Osteocyte (in vitro differentiated cells): ENCODE results near the gene HS6ST1. TPM values are rescaled to one million over a fixed set of nuclear protein-coding genes. Genes with fewer than 3 reads are reported as not detected.
A peak's percentile ranks its signal among the peaks of the same experiment; 100 is the strongest.

Experiments used
- DNase-seq: peaks from one replicate; pipeline ENCODE4 v3.0.0; 2021; ENCODE audit warnings: mixed read lengths; ENCODE audit not compliant: unreplicated experiment; ENCODE audit errors: extremely low spot score
- H3K27ac Mint-ChIP-seq: one replicate; pipeline ENCODE4 v1.8.0; 2021; ENCODE audit warnings: mild to moderate bottlenecking, mixed read lengths; ENCODE audit not compliant: unreplicated experiment
- H3K27me3 Mint-ChIP-seq: one replicate; pipeline ENCODE4 v1.8.0; 2021; ENCODE audit warnings: mixed read lengths; ENCODE audit not compliant: unreplicated experiment
- H3K36me3 Mint-ChIP-seq: one replicate; pipeline ENCODE4 v1.8.0; 2021; ENCODE audit warnings: mixed read lengths; ENCODE audit not compliant: unreplicated experiment
- H3K4me1 Mint-ChIP-seq: one replicate; pipeline ENCODE4 v1.8.0; 2021; ENCODE audit warnings: mixed read lengths; ENCODE audit not compliant: unreplicated experiment
- H3K4me3 Mint-ChIP-seq: one replicate; pipeline ENCODE4 v1.8.0; 2021; ENCODE audit warnings: mild to moderate bottlenecking, moderate library complexity, mixed read lengths; ENCODE audit not compliant: unreplicated experiment
- H3K9me3 Mint-ChIP-seq: one replicate; pipeline ENCODE4 v1.8.0; 2021; ENCODE audit warnings: mixed read lengths; ENCODE audit not compliant: unreplicated experiment
- total RNA-seq: library from RNA; stranded (reverse); gene quantifications from 2 replicates; pipeline ENCODE4 v1.2.1, GENCODE V29; 2021
- TF ChIP-seq, protein P1 (sequence below): fragments of 200-600 bp; sonication (generic); IDR thresholded peaks from 2 replicates; pipeline ENCODE4 v1.5.0; 2021; ENCODE audit warnings: antibody characterized with exemption, mild to moderate bottlenecking, moderate library complexity

The HS6ST1 gene
- total RNA-seq, 1 donor from 2014 or later: 43.0 TPM

DNA sequence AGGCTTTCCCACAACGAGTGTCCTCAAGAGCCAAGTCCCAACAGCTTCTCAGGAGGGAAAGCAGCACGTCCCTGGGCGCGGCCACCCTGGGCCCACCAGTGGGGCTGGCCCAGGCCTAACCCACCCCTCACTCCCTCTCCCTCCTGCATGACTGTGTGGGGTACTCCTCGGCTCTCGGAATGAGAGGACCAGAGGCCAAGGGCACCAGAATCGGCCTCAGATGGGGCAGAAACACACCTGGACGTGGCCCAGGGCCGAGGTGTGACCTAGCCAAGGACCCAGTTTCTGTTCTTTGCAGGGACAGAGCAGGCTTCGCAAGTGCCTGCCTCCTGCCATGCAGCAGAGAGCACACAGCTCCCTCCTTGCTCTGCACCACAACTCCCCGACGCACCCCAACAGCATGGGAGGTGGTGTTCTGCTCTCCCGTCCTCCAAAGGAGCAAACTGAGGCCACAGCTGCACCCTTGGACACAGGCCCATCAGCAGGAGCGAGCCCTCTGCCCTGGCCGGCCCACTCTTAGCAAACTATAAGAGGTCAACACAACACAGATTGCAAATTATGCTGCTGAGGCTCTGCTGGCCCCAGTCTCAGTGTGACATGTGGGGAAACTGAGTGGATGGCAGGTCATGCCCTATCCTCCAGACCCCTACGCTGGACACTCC is 19.7 kb downstream of the HS6ST1 start:
- Mint-ChIP-seq H3K27me3 (no peaks in the 10 kb centered on the region), H3K9me3 (no peaks in the 10 kb centered on the region), H3K27ac (peak overlapping the region; percentile 47), H3K36me3 (peaks cover 2% of the 10 kb centered on the region), H3K4me3 (no peak overlapping the region), H3K4me1 (peaks cover 60% of the 10 kb centered on the region)
- no peak for DNase-seq
- TF ChIP-seq, protein P1, sequence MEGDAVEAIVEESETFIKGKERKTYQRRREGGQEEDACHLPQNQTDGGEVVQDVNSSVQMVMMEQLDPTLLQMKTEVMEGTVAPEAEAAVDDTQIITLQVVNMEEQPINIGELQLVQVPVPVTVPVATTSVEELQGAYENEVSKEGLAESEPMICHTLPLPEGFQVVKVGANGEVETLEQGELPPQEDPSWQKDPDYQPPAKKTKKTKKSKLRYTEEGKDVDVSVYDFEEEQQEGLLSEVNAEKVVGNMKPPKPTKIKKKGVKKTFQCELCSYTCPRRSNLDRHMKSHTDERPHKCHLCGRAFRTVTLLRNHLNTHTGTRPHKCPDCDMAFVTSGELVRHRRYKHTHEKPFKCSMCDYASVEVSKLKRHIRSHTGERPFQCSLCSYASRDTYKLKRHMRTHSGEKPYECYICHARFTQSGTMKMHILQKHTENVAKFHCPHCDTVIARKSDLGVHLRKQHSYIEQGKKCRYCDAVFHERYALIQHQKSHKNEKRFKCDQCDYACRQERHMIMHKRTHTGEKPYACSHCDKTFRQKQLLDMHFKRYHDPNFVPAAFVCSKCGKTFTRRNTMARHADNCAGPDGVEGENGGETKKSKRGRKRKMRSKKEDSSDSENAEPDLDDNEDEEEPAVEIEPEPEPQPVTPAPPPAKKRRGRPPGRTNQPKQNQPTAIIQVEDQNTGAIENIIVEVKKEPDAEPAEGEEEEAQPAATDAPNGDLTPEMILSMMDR: no peak

DNA sequence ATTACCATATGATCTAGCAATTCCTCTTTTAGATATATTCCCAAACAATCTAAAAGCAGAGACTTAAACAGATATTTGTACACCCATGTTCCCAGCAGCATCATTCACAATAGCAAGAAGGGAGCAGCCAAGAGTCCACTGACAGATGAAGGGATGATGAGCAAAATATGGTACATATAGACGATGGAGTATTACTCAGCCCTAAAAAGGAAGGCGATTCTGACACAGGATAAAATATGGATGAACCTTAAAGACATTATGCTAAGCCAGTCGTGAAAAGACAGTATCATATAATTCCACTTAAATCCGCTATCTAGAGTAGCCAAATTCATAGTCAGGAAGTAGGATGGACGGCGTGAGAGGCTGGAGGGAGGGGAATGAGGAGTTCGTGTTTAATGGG is 20.4 kb downstream of the HS6ST1 start:
- H3K9me3 Mint-ChIP-seq: no peaks in the 10 kb centered on the region
- no peak overlapping the region for H3K4me3 Mint-ChIP-seq
- no peak for DNase-seq
- no peaks in the 10 kb centered on the region for H3K27me3 Mint-ChIP-seq
- peaks cover 2% of the 10 kb centered on the region for H3K36me3 Mint-ChIP-seq
- H3K27ac Mint-ChIP-seq: peak overlapping the region; percentile 12
- peaks cover 56% of the 10 kb centered on the region for H3K4me1 Mint-ChIP-seq
- TF ChIP-seq, protein P1: no peak

DNA sequence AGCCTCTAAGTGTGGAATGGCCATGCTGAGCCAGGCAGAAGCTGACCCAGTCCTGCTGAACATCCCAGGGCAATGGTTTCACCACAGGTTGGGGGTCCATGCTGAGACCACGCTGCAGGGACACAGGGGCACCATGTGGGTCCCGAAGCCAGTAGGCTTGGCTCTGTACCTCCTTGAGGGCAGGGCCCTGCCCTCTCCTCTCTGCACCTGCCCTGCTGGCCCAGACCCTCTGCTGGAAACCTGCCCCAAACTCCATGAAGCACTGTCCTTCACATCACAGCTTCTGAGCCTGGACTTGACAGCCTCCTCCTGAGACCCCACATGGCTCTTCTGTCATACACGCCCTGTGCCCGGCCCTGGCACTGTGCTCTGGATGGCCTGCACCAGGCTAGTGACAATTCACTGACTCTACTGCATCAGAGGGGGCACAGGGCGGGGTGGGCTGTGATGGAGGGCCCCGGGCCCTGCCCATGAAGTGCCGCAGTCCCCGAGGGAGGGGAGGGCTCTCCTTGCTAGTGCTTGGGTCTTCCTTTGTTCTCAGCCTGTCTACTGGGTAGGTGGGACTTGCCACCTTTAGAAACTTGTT is 24.7 kb downstream of the HS6ST1 start:
- DNase-seq: no peak
- H3K27me3 Mint-ChIP-seq: no peaks in the 10 kb centered on the region
- H3K4me3 Mint-ChIP-seq: no peak overlapping the region
- TF ChIP-seq, protein P1: no peak
- H3K4me1 Mint-ChIP-seq: peaks cover 36% of the 10 kb centered on the region
- peak overlapping the region; percentile 70 for H3K27ac Mint-ChIP-seq
- H3K9me3 Mint-ChIP-seq: no peaks in the 10 kb centered on the region
- peaks cover 2% of the 10 kb centered on the region for H3K36me3 Mint-ChIP-seq

DNA sequence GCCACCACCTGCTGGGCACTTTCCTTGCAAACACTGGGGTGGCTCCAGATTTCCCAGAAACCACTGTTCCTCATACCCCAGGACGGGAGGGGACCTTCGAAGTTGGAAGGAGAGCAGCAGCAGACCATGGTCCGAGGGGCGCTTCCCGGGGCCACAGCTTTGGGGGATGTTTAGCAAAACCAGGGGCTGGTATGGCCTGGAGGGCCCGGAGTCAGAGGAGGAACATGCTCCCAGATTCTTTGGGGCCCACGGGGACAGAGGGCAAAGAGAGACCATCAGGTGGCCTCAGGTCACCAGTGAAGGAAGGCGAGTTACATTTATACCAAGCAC is 25.3 kb downstream of the HS6ST1 start:
- H3K9me3 Mint-ChIP-seq: no peaks in the 10 kb centered on the region
- H3K4me3 Mint-ChIP-seq: no peak overlapping the region
- H3K4me1 Mint-ChIP-seq: peaks cover 36% of the 10 kb centered on the region
- peaks cover under 1% of the 10 kb centered on the region for H3K36me3 Mint-ChIP-seq
- TF ChIP-seq, protein P1: no peak
- DNase-seq: no peak
- no peaks in the 10 kb centered on the region for H3K27me3 Mint-ChIP-seq
- peak overlapping the region; percentile 13 for H3K27ac Mint-ChIP-seq

DNA sequence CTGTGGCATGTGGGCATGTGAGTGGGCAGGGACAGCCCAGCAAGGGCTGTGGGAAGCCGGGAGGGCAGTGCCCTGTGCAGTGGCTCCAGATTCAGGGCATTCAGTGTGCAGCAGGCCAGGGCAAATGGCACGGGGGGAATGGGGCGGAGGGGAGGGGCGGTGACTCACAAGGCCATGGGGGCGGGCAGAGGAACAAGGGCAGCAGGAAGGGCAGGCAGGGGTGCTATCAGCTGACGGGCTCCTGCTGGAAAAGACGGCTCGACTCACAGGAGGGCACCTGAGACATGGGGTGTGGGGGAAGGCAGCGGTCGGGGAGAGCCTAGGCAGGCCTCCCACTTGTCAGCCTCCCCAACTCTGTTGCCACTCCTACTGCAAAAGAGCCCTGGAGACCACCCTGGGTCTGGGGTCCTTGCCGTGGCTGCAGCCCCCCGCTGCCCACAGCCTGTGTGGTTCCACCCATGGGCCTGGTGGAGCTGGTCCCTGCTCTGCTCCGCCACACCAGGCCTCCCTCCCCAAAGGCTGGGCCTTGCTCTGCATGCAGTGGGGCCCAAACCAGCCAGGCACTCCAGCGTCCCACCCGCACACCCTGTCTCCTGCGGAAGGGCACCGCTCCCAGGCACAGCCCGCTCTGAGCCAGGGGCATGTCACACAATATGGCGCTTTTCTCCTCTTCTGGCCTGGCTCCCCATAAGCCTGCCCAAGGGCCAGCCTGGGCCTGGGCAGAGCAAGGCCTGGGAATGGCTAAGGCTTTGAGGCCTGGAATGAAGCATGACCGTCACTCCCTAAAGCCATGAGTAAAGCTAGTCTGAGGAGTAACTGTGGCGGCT is 25.9 kb downstream of the HS6ST1 start:
- Mint-ChIP-seq H3K27me3 (no peaks in the 10 kb centered on the region), H3K4me3 (no peak overlapping the region), H3K27ac (peak overlapping the region; percentile 13), H3K36me3 (no peaks in the 10 kb centered on the region), H3K4me1 (peaks cover 36% of the 10 kb centered on the region), H3K9me3 (no peaks in the 10 kb centered on the region)
- no peak for DNase-seq
- TF ChIP-seq, protein P1: no peak
